K562 (cell line): ENCODE data around the gene RNF6. TPM values are rescaled to one million over a fixed set of nuclear protein-coding genes. Genes with fewer than 3 reads are reported as not detected.

Experiments
- EGR1 ChIP-seq: fragments of 450-650 bp; conservative IDR thresholded peaks from 2 replicates; pipeline ENCODE4 v1.6.1; 2017; ENCODE audit warnings: mild to moderate bottlenecking
- EP400 ChIP-seq: fragments of 450-650 bp; IDR thresholded peaks from 2 replicates; pipeline ENCODE4 v1.6.1; 2017; ENCODE audit warnings: antibody characterized with exemption, mild to moderate bottlenecking, moderate library complexity
- FOXJ2 ChIP-seq: fragments of 200-800 bp; sonication (Bioruptor generic); IDR thresholded peaks from 2 replicates; pipeline ENCODE4 v1.6.1; 2016; ENCODE audit warnings: missing genetic modification characterization, missing compliant biosample characterization
- FOXJ3 ChIP-seq: sonication (generic); formaldehyde crosslinking; IDR thresholded peaks from 2 replicates; pipeline ENCODE4 v1.4.0; 2020; ENCODE audit warnings: mild to moderate bottlenecking, missing genetic modification reagents
- GATAD2B ChIP-seq: fragments of 450-650 bp; IDR thresholded peaks from 2 replicates; pipeline ENCODE4 v1.6.1; 2017; ENCODE audit warnings: mild to moderate bottlenecking, borderline replicate concordance
- HNRNPLL ChIP-seq: fragments of 200-400 bp; formaldehyde crosslinking; IDR thresholded peaks from 2 replicates; pipeline ENCODE4 v1.6.1; 2017; ENCODE audit warnings: low read length, low read depth, mild to moderate bottlenecking; ENCODE audit not compliant: poor library complexity, severe bottlenecking
- KDM5B ChIP-seq: fragments of 200-600 bp; sonication (generic); IDR thresholded peaks from 2 replicates; pipeline ENCODE4 v1.6.1; 2012; ENCODE audit warnings: low read depth, mild to moderate bottlenecking, moderate library complexity, low read length, control low read depth, inconsistent platforms; ENCODE audit not compliant: insufficient replicate concordance
- MCM3 ChIP-seq: fragments of 450-650 bp; IDR thresholded peaks from 2 replicates; pipeline ENCODE4 v1.6.1; 2016
- TBP ChIP-seq: optimal IDR thresholded peaks from 2 replicates; pipeline ENCODE3; 2011; ENCODE audit warnings: low read depth, low read length, improper control_type of control experiment
- ZKSCAN8 ChIP-seq: fragments of 200-800 bp; sonication (Bioruptor generic); IDR thresholded peaks from 2 replicates; pipeline ENCODE4 v1.6.1; 2016; ENCODE audit warnings: missing genetic modification characterization, missing compliant biosample characterization
- ZNF23 ChIP-seq: fragments of 250-450 bp; sonication (Bioruptor Pico); IDR thresholded peaks from 2 replicates; pipeline ENCODE4 v1.4.0; 2020; ENCODE audit warnings: mild to moderate bottlenecking
- ZNF354B ChIP-seq: fragments of 250-450 bp; sonication (Bioruptor Pico); IDR thresholded peaks from 2 replicates; pipeline ENCODE4 v1.4.0; 2020
- polyA plus RNA-seq, 8 experiments: library from polyadenylated mRNA; depleted of rRNA in 4 of 8; stranded (reverse) in 5 of 8; unstranded in 3 of 8; fragments of >200 nt; fragmentation: Nextera tagmentation in 2 of 8; fragmentation: Illumina TruSeq in 1 of 8; extraction: Ambion mirVana in 2 of 8; extraction: Trizol in 1 of 8; gene quantifications; 2 replicates each; pipeline versions ENCODE4 v1.2.1 to v1.2.3, GENCODE V29; 2011 to 2014; ENCODE audit warnings: inconsistent platforms in 1 of 8, missing spikeins in 1 of 8
- total RNA-seq, 7 experiments: library from RNA; depleted of rRNA in 6 of 7; stranded (reverse); fragments of >200 nt in 6 of 7; fragmentation: Illumina TruSeq in 2 of 7; extraction: Trizol in 2 of 7; gene quantifications; 2 replicates each; pipeline versions ENCODE4 v1.2.1 to v1.2.3, GENCODE V29; 2011 to 2021; ENCODE audit warnings: low replicate concordance in 1 of 7
- TF ChIP-seq, protein P1 (sequence below), 2 experiments: IDR thresholded peaks; 2 replicates each; pipeline ENCODE4 v1.6.1; 2012; ENCODE audit warnings: improper control_type of control experiment in 2 of 2, low read depth in 2 of 2, low read length in 2 of 2, borderline replicate concordance in 1 of 2
- TF ChIP-seq, protein P2 (sequence below): fragments of 200-400 bp; formaldehyde crosslinking; IDR thresholded peaks from 2 replicates; pipeline ENCODE4 v1.6.1; 2017; ENCODE audit warnings: mild to moderate bottlenecking, low read depth, low read length, moderate library complexity
- TF ChIP-seq, protein P3 (sequence below): fragments of 200-800 bp; sonication (Bioruptor generic); IDR thresholded peaks from 2 replicates; pipeline ENCODE4 v1.6.1; 2017; ENCODE audit warnings: missing genetic modification characterization, missing compliant biosample characterization
- TF ChIP-seq, protein P4 (sequence below): fragments of 150-350 bp; conservative IDR thresholded peaks from 2 replicates; pipeline ENCODE4 v1.6.1; 2014; ENCODE audit warnings: low read length

Gene RNF6
- total and polyA plus RNA-seq, 9 of the 15 experiments (the other 6 are each of a cell fraction or from before 2014, with no cell fraction given) = 12.0 to 31.4 (median 22.3) TPM

GRCh38 chr13:26253787-26254582 is 31.9 kb upstream of the RNF6 start, which contains the start of gene CDK8 (continued):
- TF ChIP-seq, protein P1, sequence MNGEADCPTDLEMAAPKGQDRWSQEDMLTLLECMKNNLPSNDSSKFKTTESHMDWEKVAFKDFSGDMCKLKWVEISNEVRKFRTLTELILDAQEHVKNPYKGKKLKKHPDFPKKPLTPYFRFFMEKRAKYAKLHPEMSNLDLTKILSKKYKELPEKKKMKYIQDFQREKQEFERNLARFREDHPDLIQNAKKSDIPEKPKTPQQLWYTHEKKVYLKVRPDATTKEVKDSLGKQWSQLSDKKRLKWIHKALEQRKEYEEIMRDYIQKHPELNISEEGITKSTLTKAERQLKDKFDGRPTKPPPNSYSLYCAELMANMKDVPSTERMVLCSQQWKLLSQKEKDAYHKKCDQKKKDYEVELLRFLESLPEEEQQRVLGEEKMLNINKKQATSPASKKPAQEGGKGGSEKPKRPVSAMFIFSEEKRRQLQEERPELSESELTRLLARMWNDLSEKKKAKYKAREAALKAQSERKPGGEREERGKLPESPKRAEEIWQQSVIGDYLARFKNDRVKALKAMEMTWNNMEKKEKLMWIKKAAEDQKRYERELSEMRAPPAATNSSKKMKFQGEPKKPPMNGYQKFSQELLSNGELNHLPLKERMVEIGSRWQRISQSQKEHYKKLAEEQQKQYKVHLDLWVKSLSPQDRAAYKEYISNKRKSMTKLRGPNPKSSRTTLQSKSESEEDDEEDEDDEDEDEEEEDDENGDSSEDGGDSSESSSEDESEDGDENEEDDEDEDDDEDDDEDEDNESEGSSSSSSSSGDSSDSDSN (IDR thresholded peaks at IDR 0.05; ENCODE audit: borderline replicate concordance in 1 of 2, low read depth in 2 of 2, low read length in 2 of 2) = peak in 1 of 2 experiments; percentile 30; a peak in 1 of 4 replicates
- TF ChIP-seq TBP (peak; percentile 53), FOXJ3 (CRISPR knock-in tag) (no peak), ZKSCAN8 (no peak), HNRNPLL (peak; percentile 74), FOXJ2 (no peak), GATAD2B (no peak), MCM3 (no peak), ZNF23 (no peak), ZNF354B (CRISPR knock-in tag) (no peak), KDM5B (peak; percentile 63), EP400 (0 out of 2 replicates have a peak, but pooled peaks have one; percentile 22), EGR1 (peak; percentile 24; the same call in 1 of the 2 replicates)
- TF ChIP-seq, protein P2, sequence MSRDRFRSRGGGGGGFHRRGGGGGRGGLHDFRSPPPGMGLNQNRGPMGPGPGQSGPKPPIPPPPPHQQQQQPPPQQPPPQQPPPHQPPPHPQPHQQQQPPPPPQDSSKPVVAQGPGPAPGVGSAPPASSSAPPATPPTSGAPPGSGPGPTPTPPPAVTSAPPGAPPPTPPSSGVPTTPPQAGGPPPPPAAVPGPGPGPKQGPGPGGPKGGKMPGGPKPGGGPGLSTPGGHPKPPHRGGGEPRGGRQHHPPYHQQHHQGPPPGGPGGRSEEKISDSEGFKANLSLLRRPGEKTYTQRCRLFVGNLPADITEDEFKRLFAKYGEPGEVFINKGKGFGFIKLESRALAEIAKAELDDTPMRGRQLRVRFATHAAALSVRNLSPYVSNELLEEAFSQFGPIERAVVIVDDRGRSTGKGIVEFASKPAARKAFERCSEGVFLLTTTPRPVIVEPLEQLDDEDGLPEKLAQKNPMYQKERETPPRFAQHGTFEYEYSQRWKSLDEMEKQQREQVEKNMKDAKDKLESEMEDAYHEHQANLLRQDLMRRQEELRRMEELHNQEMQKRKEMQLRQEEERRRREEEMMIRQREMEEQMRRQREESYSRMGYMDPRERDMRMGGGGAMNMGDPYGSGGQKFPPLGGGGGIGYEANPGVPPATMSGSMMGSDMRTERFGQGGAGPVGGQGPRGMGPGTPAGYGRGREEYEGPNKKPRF = no peak
- TF ChIP-seq, protein P3, sequence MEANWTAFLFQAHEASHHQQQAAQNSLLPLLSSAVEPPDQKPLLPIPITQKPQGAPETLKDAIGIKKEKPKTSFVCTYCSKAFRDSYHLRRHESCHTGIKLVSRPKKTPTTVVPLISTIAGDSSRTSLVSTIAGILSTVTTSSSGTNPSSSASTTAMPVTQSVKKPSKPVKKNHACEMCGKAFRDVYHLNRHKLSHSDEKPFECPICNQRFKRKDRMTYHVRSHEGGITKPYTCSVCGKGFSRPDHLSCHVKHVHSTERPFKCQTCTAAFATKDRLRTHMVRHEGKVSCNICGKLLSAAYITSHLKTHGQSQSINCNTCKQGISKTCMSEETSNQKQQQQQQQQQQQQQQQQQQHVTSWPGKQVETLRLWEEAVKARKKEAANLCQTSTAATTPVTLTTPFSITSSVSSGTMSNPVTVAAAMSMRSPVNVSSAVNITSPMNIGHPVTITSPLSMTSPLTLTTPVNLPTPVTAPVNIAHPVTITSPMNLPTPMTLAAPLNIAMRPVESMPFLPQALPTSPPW (CRISPR knock-in tag) = peak; percentile 80
- TF ChIP-seq, protein P4, sequence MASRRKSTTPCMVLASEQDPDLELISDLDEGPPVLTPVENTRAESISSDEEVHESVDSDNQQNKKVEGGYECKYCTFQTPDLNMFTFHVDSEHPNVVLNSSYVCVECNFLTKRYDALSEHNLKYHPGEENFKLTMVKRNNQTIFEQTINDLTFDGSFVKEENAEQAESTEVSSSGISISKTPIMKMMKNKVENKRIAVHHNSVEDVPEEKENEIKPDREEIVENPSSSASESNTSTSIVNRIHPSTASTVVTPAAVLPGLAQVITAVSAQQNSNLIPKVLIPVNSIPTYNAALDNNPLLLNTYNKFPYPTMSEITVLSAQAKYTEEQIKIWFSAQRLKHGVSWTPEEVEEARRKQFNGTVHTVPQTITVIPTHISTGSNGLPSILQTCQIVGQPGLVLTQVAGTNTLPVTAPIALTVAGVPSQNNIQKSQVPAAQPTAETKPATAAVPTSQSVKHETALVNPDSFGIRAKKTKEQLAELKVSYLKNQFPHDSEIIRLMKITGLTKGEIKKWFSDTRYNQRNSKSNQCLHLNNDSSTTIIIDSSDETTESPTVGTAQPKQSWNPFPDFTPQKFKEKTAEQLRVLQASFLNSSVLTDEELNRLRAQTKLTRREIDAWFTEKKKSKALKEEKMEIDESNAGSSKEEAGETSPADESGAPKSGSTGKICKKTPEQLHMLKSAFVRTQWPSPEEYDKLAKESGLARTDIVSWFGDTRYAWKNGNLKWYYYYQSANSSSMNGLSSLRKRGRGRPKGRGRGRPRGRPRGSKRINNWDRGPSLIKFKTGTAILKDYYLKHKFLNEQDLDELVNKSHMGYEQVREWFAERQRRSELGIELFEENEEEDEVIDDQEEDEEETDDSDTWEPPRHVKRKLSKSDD = no peak
